ENCODE results near the gene RRAGD.

- no peak for TF ChIP-seq YY1 (IDR thresholded peaks at IDR 0.05)
- TF ChIP-seq RAD21 (IDR thresholded peaks at IDR 0.05) = no peak
- TF ChIP-seq GABPA (IDR thresholded peaks at IDR 0.05 in 1 of 2, conservative IDR thresholded peaks at IDR 0.05 in 1 of 2) = no peak
These were observed 25.1 kb downstream of the RRAGD start for GRCh38 chr6:89386917-89387491.

All from liver (tissue), 2 donors.